ENCODE results near the gene EMC6. TPM values are rescaled to one million over a fixed set of nuclear protein-coding genes. Genes with fewer than 3 reads are reported as not detected.

Gene EMC6
- total and polyA plus RNA-seq, 9 donors: 16.8 to 47.1 (median 37.0) TPM

- peak; percentile 74 for DNase-seq
Observed at GRCh38 chr17:3647769-3648555, 20.6 kb upstream of the EMC6 start.

GRCh38 chr17:3655766-3656165, 12.8 kb upstream of the EMC6 start:
- H3K27me3 ChIP-seq (ENCODE audit: control insufficient read depth, insufficient read depth, low read length): no peaks in the 10 kb centered on the region
- H3K9me3 ChIP-seq (replicated peaks; ENCODE audit: control insufficient read depth, low read depth, low read length): no peaks in the 10 kb centered on the region
- DNase-seq: no peak
- H3K36me3 ChIP-seq (ENCODE audit: control insufficient read depth, insufficient read depth, low read length): peaks cover 17% of the 10 kb centered on the region
- no peak overlapping the region for H3K27ac ChIP-seq (ENCODE audit: low read length)
- peaks cover 24% of the 10 kb centered on the region for H3K4me1 ChIP-seq (ENCODE audit: control insufficient read depth, insufficient read depth, low read length)
- 80% methylated on average over 5 of the region's 11 CpGs for WGBS (ENCODE audit: insufficient coverage)
- H3K4me3 ChIP-seq (ENCODE audit: low read length): no peak overlapping the region

More at GRCh38 chr17:3647769-3648555, 20.6 kb upstream of the EMC6 start:
- H3K27me3 ChIP-seq (ENCODE audit: control insufficient read depth, insufficient read depth, low read length): no peaks in the 10 kb centered on the region
- no peak overlapping the region for H3K4me3 ChIP-seq (ENCODE audit: low read length)
- peaks cover 7% of the 10 kb centered on the region for H3K4me1 ChIP-seq (ENCODE audit: control insufficient read depth, insufficient read depth, low read length)
- WGBS (ENCODE audit: insufficient coverage): 45% methylated on average over 14 of the region's 20 CpGs
- no peaks in the 10 kb centered on the region for H3K9me3 ChIP-seq (replicated peaks; ENCODE audit: control insufficient read depth, low read depth, low read length)
- H3K36me3 ChIP-seq (ENCODE audit: control insufficient read depth, insufficient read depth, low read length): peaks cover 25% of the 10 kb centered on the region
- H3K27ac ChIP-seq (ENCODE audit: low read length): peak overlapping the region; percentile 42

- Histone ChIP-seq H3K27me3 (ENCODE audit: control insufficient read depth, insufficient read depth, low read length) (no peaks in the 10 kb centered on the region), H3K27ac (ENCODE audit: low read length) (no peak overlapping the region), H3K36me3 (ENCODE audit: control insufficient read depth, insufficient read depth, low read length) (peaks cover 23% of the 10 kb centered on the region), H3K4me1 (ENCODE audit: control insufficient read depth, insufficient read depth, low read length) (peaks cover 24% of the 10 kb centered on the region), H3K9me3 (replicated peaks; ENCODE audit: control insufficient read depth, low read depth, low read length) (no peaks in the 10 kb centered on the region), H3K4me3 (ENCODE audit: low read length) (no peak overlapping the region)
- no peak for DNase-seq
- 90% methylated on average over 9 of the region's 16 CpGs for WGBS (ENCODE audit: insufficient coverage)
Observed at GRCh38 chr17:3656353-3656752, 12.3 kb upstream of the EMC6 start.

DNA sequence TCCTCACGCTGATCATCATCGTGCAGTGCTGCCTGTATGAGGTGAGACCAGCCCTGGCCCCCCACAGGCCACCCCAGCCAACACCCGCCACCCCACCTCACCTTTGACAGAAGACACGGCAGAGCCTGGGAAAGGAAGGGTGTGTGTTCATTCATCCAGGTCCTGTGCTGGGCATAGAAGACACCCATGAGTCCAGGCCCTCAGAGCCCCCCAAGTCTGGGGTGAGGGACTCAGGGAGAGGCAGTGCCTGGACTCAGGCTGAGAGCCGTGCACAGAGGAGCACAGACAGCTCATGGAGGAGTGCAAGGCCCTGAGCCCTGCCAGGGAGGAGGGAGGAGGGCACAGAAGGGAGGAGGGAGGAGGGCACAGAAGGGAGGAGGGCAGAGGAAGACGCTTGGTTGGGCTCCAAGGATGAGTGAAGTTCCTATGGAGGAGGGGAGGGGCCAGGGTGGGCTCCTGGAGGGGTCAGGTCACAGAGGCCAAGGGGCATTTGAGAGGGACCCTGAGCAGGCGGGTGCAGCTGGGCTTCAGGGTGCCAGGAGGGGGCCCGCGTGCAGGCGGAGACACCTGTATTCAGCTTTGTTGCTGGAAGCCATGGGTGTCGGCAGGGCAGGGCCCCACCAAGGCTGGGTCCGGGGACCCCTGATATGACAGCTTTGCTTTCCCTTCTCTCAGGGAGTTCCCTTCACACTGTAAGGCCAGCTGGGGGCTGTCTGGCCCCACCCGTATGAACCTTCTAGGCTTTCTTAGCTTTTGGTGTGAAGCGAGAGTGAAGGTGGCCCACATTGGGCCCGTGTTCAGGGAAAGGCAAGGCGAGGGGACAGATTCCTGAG, 11.6 kb upstream of the EMC6 start:
- Histone ChIP-seq H3K27me3 (ENCODE audit: control insufficient read depth, insufficient read depth, low read length) (no peaks in the 10 kb centered on the region), H3K9me3 (replicated peaks; ENCODE audit: control insufficient read depth, low read depth, low read length) (no peaks in the 10 kb centered on the region), H3K27ac (ENCODE audit: low read length) (no peak overlapping the region), H3K4me3 (ENCODE audit: low read length) (no peak overlapping the region), H3K36me3 (ENCODE audit: control insufficient read depth, insufficient read depth, low read length) (peaks cover 27% of the 10 kb centered on the region), H3K4me1 (ENCODE audit: control insufficient read depth, insufficient read depth, low read length) (peaks cover 24% of the 10 kb centered on the region)
- no peak for DNase-seq
- WGBS (ENCODE audit: insufficient coverage): 82% methylated on average over 9 of the region's 16 CpGs

GRCh38 chr17:3657588-3657869, 11.1 kb upstream of the EMC6 start:
- Histone ChIP-seq H3K27ac (ENCODE audit: low read length) (no peak overlapping the region), H3K9me3 (replicated peaks; ENCODE audit: control insufficient read depth, low read depth, low read length) (no peaks in the 10 kb centered on the region), H3K27me3 (ENCODE audit: control insufficient read depth, insufficient read depth, low read length) (no peaks in the 10 kb centered on the region), H3K4me1 (ENCODE audit: control insufficient read depth, insufficient read depth, low read length) (peaks cover 24% of the 10 kb centered on the region), H3K4me3 (ENCODE audit: low read length) (no peak overlapping the region), H3K36me3 (ENCODE audit: control insufficient read depth, insufficient read depth, low read length) (peaks cover 31% of the 10 kb centered on the region)
- DNase-seq: no peak
- WGBS (ENCODE audit: insufficient coverage): 76% methylated on average over 7 of the region's 7 CpGs

GRCh38 chr17:3657874-3658783, 10.5 kb upstream of the EMC6 start:
- Histone ChIP-seq H3K27me3 (ENCODE audit: control insufficient read depth, insufficient read depth, low read length) (no peaks in the 10 kb centered on the region), H3K36me3 (ENCODE audit: control insufficient read depth, insufficient read depth, low read length) (peaks cover 37% of the 10 kb centered on the region), H3K27ac (ENCODE audit: low read length) (no peak overlapping the region), H3K4me1 (ENCODE audit: control insufficient read depth, insufficient read depth, low read length) (peaks cover 25% of the 10 kb centered on the region), H3K9me3 (replicated peaks; ENCODE audit: control insufficient read depth, low read depth, low read length) (no peaks in the 10 kb centered on the region), H3K4me3 (ENCODE audit: low read length) (no peak overlapping the region)
- 85% methylated on average over 27 of the region's 42 CpGs for WGBS (ENCODE audit: insufficient coverage)
- no peak for DNase-seq

DNA sequence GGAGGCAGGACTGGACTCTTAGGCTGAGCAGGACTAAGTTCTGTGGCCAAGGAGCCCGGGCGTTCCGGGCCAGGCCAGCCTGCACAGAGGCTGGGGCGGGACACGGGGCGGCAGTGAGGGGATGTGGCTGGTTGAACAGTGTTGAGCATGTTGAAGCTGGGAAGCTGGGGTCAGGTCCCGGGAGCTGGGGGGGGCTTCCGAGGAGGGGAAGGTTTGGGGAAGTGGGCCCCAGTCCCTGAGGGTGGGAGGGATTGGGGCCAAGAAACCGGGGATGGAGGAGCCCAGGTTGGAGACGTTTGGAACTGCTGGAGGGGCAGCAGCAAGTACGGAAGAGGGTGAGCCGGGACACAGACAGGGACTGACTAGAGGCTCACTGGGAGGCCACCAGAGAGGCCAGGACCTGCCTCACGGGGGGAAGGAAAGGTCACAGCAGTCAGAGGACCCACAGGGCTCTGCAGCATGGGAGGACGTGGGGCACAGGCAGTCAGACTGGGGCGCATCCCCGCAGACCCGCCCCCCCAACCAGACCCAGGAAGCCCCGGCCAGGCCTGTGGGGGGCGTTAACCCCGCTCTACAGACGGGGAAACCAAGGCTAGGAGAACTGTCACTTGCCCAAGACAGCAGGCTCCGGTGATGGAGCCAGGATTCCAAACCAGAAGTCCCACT, 9.7 kb upstream of the EMC6 start:
- peaks cover 28% of the 10 kb centered on the region for H3K4me1 ChIP-seq (ENCODE audit: control insufficient read depth, insufficient read depth, low read length)
- H3K27me3 ChIP-seq (ENCODE audit: control insufficient read depth, insufficient read depth, low read length): no peaks in the 10 kb centered on the region
- WGBS (ENCODE audit: insufficient coverage): 42% methylated on average over 13 of the region's 22 CpGs
- H3K36me3 ChIP-seq (ENCODE audit: control insufficient read depth, insufficient read depth, low read length): peaks cover 45% of the 10 kb centered on the region
- no peak for DNase-seq
- peak overlapping the region; percentile 59 for H3K27ac ChIP-seq (ENCODE audit: low read length)
- H3K9me3 ChIP-seq (replicated peaks; ENCODE audit: control insufficient read depth, low read depth, low read length): no peaks in the 10 kb centered on the region
- no peak overlapping the region for H3K4me3 ChIP-seq (ENCODE audit: low read length)

DNA sequence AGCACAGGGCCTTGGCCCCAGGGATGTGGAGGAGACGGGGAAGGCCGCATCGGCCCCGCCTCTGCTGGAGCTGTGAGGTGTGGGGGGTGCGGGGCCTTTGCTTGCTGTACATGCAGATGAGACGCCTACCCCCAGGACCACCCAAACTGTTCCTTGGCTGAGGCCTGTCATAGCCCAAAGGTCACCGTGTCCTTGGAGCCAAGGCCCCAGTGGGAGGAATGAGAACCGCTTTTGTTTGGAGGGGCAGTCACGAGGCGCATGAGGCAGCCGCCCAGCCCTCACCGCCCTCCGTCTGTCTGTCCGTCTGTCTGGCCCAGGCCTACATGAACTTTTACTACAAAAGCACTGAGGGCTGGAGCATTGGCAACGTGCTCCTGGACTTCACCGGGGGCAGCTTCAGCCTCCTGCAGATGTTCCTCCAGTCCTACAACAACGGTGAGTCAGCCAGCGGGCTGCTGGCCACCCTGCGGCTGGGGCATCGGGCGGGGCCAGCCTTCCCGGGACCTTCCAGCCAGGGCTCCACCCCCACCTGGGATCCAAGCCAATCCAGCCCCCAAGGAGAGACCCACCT, 9.0 kb upstream of the EMC6 start:
- DNase-seq: peak; percentile 65
- Histone ChIP-seq H3K36me3 (ENCODE audit: control insufficient read depth, insufficient read depth, low read length) (peaks cover 52% of the 10 kb centered on the region), H3K27me3 (ENCODE audit: control insufficient read depth, insufficient read depth, low read length) (no peaks in the 10 kb centered on the region), H3K9me3 (replicated peaks; ENCODE audit: control insufficient read depth, low read depth, low read length) (no peaks in the 10 kb centered on the region), H3K4me3 (ENCODE audit: low read length) (no peak overlapping the region), H3K4me1 (ENCODE audit: control insufficient read depth, insufficient read depth, low read length) (peaks cover 28% of the 10 kb centered on the region), H3K27ac (ENCODE audit: low read length) (peak overlapping the region; percentile 59)
- WGBS (ENCODE audit: insufficient coverage): 42% methylated on average over 10 of the region's 22 CpGs

- no peaks in the 10 kb centered on the region for H3K9me3 ChIP-seq (replicated peaks; ENCODE audit: control insufficient read depth, low read depth, low read length)
- peaks cover 28% of the 10 kb centered on the region for H3K4me1 ChIP-seq (ENCODE audit: control insufficient read depth, insufficient read depth, low read length)
- H3K36me3 ChIP-seq (ENCODE audit: control insufficient read depth, insufficient read depth, low read length): peaks cover 56% of the 10 kb centered on the region
- H3K27ac ChIP-seq (ENCODE audit: low read length): peak overlapping the region; percentile 59
- H3K4me3 ChIP-seq (ENCODE audit: low read length): no peak overlapping the region
- WGBS (ENCODE audit: insufficient coverage): 90% methylated on average over 23 of the region's 23 CpGs
- DNase-seq: no peak
- no peaks in the 10 kb centered on the region for H3K27me3 ChIP-seq (ENCODE audit: control insufficient read depth, insufficient read depth, low read length)
Observed at GRCh38 chr17:3660311-3660891, 8.2 kb upstream of the EMC6 start.

Measured in muscle of leg (tissue), 11 donors.